HG03108 (cell line): Measurements from ENCODE around the gene EYA4.

ENCODE experiments used
- ATAC-seq: cut with Tn5 transposase; IDR thresholded peaks from one replicate; pipeline ENCODE4 v1.9.1; 2021; ENCODE audit warnings: moderate library complexity; ENCODE audit not compliant: unreplicated experiment

The EYA4 gene

GRCh38 chr6:133504158-133504557 lies 263.0 kb downstream of the EYA4 start:
- ATAC-seq = no peak

DNA sequence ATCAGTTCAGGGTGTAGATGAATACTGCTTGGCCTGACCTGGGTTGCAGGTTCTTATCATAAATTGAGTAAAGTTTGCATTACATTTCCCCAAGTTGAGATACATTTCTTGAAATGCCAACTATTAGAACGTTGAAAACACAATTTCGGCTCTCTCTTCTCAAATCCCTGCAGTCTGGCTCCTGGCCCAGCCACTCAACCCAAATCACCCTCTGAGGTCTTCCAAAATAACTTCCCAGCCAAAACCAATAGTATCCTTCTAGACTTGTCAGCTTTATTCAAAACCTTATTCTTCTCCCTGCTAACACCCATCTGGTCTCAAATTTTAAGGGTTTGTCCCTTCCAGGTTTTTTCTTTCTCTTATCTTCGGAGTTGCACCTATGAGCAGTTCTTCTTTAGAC lies 263.6 kb downstream of the EYA4 start:
- no peak for ATAC-seq

GRCh38 chr6:133505681-133506080 lies 264.5 kb downstream of the EYA4 start:
- no peak for ATAC-seq

DNA sequence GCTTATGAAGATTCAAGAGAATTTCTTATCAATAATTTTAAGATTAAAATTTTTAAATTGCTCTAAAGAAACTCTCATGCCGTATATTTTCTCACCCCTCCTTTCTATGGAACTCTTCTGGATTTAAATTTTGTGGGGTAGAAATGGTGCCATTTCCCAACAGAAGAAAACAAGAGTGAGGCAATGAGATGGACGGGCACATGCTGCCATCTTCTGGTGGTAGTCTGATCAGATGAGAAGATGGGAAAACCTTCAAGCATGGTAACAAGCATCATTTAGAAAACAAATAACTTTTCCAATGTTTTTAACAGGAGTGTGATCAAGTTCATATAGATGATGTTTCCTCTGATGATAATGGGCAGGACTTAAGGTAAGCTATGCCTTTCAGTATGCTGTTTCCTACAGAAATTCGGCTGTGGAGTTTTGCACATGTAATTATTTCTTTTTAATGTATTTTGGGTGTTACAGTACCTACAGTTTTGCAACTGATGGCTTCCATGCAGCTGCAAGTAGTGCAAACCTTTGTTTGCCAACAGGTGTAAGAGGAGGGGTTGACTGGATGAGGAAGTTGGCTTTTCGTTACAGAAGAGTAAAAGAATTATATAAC lies 271.4 kb downstream of the EYA4 start:
- ATAC-seq = no peak

DNA sequence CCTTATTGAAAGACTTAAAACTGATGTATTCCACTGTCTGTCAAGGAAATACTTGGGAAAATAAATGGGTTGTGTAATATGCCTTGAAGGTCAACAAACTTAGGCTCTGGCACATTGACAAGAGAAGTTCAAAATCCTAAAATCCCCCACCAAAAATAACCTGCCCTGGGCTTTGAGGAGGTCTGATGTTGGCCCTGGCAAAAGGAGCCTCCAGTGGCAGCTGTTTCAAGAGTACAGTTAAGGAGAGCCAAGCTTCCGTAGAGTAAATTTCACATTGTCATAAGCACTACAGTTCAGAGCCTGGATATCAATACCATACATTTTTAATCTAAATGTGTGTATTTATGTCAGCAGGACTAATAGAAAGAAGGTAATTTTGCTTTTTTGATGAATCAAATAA lies 282.7 kb downstream of the EYA4 start:
- ATAC-seq = no peak

GRCh38 chr6:133526436-133526835 lies 285.3 kb downstream of the EYA4 start:
- no peak for ATAC-seq

DNA sequence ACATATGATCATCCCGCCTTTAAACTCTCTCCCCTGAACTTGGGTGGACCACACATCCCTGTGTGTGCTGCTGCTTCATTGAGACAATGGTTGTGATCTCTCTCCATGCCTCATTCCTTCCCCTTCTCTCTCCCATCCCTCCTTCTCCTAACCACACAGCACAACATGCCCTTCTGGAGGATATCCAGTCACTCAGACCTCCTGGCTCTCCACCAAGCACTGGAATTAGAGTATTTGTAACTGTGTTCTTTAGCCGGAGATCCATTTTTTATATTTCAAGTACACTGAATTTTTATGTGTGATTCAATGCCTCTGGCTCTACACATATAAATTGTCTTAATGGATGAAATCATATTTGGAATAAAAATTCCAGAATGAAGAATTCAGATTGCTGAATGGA lies 287.4 kb downstream of the EYA4 start:
- ATAC-seq = no peak

DNA sequence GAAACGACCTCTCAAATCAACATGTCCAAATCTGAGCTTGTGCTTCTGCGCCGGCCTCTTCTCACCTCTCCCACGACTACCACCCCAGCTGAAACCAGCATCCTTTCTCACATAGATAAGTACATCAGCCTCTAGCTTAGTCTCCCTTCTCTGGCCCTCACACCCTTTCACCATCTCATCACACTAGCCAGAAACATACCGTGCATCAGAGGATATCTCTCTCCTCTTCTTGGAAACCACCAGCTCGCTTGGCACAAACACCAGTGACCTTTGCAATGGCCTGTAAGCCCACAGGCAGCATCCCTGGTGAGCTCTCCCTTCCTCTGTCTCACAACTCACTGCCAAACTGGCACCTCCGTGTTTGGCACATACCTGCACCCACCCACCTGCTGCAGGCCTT lies 291.8 kb downstream of the EYA4 start:
- no peak for ATAC-seq

DNA sequence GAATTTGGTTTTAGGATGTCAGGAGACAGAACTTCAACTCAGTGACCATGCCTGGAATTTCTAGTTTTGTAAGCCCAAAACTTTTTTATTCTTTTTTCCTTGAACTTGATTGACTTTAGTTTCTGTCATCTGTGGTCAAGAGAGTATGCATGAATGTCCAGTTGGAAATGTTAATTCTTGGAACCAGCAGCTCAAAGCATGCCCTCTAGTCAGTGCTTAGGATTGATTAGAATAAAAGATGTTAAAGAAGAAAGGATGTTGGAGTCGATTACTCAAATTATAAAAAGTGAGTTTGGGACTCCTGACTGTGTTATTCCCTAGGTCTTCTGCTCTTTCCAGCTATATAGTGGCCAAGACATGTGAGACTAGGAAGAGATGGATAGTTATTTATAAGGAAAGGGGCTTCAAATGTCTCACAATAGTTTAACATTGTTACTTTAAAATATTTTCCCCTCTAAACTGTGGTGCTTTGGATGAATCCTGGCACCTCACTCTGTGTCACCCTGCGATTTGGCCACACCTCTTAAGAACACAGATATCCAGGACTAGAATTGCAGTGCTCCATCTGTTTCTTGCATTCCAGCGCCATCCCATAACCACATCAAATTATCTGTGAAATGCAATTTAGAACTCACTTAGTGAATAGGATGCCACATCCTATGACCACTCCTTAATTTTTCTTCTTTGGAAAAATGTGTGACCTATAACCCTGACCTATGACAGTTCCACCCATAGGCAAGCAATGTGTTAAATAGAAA lies 298.5 kb downstream of the EYA4 start:
- ATAC-seq = no peak

GRCh38 chr6:133540361-133540760 lies 299.2 kb downstream of the EYA4 start:
- ATAC-seq = no peak

- ATAC-seq = no peak
Observed at GRCh38 chr6:133541040-133541439, 299.9 kb downstream of the EYA4 start.

- no peak for ATAC-seq
Observed at GRCh38 chr6:133542056-133542821, 301.1 kb downstream of the EYA4 start.

DNA sequence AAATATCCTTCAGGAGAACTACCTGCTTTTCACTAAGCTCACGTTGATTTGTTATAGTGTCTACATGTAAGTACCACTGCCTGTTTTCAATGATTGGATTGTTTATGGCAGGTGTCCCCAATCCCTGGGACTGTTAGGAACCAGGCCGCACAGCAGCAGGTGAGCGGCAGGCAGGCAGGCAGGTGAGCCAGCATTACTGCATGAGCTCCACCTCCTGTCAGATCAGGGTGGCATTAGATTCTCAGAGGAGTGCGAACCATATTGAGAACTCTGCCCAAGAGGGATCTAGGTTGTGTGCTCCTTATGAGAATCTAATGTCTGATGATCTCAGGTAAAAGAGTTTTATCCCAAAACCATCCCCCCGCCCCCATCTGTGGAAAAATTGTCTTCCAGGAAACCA lies 303.3 kb downstream of the EYA4 start:
- ATAC-seq = no peak

GRCh38 chr6:133546098-133546497 lies 304.9 kb downstream of the EYA4 start:
- no peak for ATAC-seq

GRCh38 chr6:133547136-133547535 lies 306.0 kb downstream of the EYA4 start:
- no peak for ATAC-seq

DNA sequence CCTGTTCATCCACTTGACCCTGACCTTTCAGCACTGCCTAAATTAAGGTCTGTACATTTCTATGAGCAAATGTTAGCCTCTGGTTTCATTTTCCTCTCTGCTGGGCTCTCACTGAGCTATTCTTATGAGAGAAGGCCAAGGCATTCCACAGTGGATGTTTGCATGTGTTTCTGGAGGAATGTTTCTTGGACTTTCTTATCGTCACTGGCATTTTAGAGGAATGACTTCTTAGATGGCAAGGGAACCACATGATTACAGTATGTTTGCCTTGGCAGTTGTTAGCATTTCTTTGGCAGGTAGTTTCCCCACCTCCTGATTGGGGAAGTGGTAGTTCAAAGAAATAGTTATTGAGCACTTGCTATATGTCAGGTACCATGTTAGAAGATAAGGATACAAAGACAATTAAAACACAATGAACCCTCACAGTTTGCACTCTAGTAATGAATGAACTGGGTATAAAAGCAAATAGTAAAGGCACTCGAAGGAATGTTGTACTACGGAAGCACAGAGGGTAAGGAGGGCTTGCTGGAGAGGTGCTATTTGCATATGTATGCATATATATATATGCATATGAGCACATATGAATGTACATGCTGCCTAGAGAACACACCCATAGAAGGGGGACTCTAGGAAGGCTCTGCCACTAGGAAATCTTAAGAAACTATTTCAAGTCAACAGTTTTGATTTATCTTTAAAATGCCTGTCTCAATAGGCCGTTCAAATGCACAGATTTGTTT lies 307.4 kb downstream of the EYA4 start:
- ATAC-seq = no peak

DNA sequence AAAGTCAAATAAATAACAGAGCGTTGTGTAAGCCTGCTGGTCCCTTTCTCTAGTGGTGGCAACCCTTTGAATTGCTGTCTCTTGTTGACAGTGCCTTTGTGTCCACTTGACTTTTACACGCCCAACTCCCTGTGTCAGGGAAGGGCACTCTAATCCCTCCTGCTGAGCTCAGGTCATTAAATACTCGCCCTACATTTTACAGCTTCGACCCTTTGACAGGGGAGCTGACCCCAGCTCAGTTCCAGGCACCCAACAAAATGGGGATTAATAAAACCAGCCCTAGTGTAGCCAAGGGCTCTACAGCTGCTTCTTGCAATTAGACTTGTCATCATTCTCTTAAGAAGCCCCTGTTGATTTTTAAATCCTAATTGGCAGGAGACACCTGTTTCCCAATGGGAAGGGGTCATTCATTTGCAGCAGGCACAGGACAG lies 308.2 kb downstream of the EYA4 start:
- ATAC-seq = no peak

DNA sequence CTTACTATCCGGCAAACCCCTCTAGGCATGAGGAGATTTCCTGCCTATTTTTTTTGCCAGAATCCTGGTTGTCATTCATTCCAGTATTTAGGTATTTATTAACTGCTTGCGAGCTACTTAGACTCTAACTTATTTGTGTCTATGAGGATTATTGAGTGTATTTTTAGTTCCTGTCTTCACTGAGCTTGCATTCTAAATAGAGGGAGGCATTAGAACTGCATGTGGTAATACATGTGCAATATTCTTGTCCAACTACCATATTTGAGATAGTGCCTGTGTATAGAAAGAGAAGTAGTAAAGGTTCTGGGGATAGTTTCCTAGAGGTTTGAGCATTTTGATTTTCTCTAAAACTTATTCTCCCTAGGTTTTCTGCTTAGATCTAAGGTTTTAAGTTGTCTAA lies 308.9 kb downstream of the EYA4 start:
- no peak for ATAC-seq

DNA sequence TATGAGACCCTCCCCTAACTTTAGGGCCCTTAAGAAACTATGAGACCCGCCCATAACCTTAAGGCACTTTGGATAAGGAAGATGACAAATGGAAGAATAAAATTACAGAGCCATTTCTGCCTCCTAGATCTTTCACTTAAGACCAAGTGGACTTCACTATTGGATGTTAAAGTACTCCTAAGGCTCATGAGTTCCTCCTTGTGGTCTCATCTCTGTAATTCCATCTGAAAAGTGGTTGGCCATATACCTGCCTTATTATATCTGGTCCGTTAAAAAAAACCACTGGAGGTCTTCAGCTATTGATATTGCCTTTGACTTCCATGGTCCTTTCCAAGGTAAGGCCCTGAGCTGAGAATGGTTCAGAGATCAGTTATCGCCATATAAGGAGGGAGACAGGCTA lies 310.3 kb downstream of the EYA4 start:
- no peak for ATAC-seq

DNA sequence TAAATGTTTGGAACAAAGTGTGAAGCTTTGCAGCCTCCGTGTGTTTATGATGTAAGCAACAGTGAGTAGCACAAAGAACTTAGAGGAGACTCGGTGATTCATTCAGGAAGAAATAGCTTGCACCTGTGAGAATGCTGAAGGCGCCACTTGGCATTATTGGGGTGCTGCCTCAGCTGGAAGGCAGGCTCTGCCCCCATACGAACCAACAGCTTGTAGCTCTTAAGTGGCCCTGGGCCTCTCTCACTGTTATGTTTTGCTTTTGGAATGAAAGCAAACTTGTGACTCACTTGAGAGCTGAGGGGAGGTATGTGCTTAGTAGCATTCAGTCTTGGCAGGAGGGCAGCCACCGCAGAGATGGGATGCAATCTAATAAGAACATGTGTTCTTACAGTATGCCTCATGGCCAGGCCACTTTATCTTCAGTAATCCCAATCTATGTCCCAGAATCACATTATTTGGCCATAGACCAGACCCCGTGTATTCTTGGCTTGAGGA lies 310.7 kb downstream of the EYA4 start:
- ATAC-seq = no peak

DNA sequence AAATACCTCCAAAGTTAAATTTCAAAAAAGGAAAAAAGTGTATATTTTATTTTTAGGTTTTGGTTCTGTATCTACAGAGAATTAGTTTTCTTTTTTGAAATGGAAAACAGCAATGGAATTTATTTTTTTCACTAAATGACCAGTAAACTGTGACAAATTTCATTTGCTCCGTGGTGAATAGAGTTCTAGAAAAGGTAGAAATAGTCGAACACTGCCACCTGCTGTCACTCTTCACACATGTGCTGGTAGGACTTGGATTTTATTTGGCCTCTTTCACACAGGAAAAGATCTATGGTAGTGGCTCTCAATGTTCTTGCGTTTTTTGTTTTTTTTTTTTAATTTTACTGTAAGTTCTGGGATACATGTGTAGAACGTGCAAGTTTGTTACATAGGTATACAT lies 312.5 kb downstream of the EYA4 start:
- ATAC-seq = no peak
